Stimulated activated CD4-positive, alpha-beta T cell treated with anti-CD3 and anti-CD28 coated beads, Interleukin-1b, Interleukin-23, amount 100 ng/mL, for 24 hours (primary cell): ENCODE results near the gene MROH7.

Experiments used
- DNase-seq, 4 experiments: peaks; one replicate each; pipeline ENCODE4 v3.0.0-alpha.2; 2020; ENCODE audit warnings: low read depth in 4 of 4, low spot score in 1 of 4

Gene MROH7

DNA sequence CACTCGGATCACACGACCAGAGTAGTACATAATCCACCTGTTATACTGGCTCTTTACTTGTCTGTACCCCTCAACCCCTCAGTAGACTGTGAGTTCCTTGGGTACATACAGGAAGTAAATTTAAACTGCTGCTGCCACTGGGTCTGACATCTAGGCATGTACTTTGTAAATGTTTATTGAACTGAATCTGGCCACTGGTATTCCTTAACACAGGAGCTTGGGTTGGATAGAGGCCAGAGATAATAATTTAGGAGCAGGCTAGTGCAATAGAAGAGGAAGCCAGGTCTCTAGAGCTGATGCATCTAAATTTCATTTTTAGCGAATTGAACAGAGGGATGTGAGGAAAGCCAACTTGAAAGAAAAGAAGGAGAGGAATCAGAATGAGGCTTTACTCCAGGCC lies 86.4 kb downstream of the MROH7 start:
- no peak for DNase-seq

DNA sequence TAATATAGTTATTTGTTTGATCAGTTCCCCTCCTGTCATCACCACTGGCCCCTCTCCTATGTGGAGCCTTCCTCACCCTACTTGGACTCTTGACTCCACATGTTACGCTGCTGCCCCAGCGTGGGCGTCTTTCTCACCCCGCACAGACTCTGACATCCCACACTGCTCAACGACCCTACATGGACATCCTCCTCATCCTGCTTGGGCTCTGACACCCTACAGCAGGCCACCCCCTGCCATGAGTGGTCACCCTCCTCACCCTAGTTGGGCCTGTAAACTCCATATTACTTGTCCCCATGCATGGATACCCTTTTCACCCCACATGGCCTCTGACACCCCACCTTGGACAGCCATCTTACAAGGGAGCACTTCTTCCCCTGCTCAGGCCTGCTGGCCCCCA lies 95.1 kb downstream of the MROH7 start:
- no peak for DNase-seq

DNA sequence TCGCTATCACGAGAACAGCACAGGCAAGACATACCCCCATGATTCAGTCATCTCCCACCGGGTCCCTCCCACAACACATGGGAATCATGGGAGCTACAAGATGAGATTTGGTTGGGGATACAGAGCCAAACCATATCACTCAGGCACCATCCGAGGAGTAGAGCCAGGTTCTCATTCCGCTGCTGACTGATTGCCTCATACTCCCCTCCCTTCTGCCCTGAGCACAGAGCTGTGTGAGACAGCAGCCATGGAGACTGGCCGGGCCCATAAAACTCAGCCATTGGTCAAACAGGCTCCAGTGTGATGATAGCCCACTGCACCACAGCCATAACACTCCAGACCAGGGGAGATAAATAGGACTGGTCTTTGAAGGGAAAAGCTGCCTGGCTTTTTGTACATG lies 96.7 kb downstream of the MROH7 start:
- no peak for DNase-seq

DNA sequence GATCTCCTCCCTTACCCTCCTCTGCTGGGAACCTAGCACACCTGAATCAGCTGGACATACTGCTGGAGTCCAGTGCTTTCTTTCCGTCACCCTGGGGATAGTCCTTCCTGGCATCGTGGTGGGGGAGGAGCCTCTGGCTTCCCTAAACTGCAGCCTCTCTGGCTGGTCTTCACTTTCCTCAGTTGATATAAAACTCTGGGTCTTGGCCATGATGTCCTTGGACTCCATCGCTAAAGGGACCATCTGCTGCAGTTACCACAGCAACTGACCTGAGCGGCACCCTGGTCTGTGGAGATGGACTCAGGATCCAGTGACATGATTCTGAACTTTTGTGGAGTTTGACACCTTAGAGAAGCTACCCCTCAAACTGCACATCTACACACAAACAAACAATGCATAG lies 99.9 kb downstream of the MROH7 start:
- no peak for DNase-seq

DNA sequence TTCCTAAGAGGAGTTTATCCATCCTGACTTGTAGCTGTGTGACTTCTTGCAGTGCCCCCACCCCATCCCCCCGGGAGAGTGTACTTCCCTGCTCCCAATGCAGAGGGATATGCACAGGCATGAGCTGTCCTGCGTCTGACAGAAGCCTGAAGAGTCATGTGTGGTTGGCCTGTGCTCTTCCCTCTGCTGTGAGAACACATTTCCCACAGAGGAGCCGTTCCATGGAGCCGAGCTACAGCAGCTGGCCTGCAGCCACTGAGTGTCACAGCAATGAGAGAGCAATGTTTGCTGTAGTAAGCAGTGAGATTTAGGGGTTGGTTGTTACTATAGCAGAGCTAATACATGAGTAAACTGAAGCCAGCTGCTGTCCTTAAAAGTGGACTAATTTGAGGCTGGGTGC lies 100.7 kb downstream of the MROH7 start:
- no peak for DNase-seq

DNA sequence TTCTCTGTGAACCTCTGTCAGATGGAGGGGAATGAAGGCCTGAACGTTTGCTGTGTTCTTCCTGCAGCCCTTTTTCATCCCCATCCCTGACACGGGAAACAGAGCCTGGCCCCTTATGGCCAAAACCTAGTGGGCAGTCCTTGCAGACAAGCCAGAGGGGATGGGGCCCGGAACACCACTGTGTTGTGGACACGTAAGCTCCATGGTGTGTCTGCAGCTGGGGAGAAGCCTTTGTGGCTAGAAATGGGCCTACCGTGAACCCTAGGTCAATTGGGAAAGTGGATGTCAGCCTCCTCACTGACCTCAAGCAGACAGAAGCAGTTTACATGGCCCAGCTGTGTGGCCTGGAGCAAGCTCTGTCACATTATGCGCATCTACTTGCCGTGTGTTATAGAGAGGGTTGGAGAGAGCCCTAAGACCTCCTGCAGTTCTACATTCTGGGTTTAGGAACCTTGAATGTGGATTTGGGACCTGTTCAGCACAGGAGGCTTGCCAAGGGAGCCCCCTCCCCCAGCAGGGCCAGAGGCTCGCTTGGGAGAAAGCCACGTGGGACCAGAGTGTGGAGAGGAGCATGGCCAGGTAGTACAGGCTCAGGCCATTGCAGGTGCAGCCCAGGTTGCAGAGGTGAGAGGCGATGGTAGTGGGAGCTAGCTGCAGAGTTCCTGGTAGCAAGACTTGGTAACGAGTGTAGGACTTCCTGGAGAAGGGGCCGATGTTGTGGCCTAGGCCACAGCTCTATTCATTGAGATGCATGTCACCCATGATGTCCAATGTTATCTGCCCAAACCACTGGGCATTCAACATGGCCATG lies 102.0 kb downstream of the MROH7 start:
- no peak for DNase-seq

DNA sequence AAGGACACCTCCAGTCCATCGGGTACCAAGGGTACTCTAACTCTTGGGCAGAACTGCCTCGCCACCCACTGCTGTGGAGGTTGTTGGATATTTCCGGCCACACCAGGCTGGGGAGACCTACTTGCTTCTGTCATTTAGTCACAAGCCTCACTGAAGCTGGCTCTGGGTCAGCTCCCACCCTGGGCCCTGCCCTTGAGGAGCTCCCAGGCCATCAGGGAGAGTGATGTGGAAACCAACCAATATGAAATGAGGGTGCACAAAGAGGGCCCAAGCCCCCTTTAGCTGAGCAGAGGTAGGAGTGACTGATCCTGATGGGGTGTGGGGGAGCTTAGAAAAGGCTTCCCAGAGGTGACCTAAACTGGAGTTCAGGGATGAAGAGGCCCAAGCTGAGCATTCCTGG lies 103.1 kb downstream of the MROH7 start:
- DNase-seq = no peak

DNA sequence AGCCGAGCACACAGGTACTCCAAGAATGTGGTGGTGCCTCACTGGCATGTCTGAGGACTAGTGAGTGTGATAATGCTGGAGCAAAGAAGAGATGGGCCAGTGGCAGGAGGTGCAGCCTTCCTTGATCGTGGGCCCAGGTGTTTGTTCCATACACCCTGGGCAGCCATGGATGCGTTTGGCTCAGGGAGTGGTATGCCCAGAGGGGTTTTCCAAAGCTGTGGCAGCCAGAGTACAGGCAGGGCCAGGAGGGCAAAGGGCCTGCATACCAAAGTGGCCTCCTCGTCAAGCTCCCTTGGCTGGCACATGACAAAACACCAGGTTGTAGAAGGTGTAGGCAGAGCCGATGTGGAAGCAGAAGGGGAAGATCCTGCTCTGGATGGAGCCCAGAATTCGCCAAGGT lies 103.7 kb downstream of the MROH7 start:
- DNase-seq = no peak

DNA sequence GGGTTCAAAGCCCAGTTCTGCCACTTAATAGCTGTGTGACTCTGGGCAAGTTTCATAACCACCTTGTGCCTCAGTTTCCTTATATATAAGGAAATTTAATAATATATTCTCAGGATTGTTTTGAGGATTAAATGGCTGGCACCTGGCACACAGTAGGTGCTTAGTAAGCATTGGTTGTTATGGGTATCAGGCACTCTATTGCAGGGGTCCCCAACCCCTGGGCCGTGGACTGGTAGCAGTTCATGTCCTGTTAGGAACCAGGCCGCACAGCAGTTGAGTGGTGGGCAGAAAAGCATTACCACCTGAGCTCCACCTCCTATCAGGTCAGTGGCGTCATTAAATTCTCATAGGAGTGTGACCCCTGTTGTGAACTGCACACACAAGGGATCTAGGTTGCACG lies 104.3 kb downstream of the MROH7 start:
- DNase-seq = no peak

DNA sequence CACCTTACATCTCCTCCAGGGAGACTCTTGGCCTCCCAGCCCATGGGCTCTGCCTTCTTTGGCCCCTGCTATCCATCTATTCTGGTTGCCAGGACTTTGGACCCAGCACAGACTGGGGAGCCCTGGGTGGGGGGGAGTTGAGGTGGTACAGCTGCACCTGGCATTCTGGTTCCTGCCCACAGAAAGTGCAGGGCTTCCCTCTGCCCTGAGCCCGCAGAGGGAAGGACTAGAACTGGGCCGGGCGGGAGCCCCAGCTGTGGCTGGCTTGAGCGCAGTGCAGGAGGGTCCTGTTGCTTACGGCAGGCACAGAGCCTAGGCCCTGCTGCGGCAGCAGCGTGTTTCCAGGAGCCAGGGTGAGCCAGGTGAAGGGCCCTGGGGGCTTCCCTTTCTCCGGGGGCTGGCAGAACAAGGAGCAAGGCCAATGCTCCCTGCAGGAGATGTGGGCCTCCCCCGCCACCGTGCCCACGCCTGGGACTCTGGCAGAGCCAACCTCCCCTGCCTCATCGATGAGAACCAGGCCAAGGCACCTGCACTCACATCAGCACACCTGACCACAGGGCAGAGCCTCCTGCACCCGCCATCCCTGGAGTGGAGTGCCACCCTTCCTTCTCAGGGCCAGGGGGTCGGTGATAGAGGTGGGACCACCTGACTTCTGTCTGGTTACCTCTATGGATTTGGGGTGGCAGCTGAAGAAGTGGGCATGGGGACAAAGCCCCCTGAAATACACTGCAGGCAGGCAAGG lies 106.7 kb downstream of the MROH7 start:
- no peak for DNase-seq

DNA sequence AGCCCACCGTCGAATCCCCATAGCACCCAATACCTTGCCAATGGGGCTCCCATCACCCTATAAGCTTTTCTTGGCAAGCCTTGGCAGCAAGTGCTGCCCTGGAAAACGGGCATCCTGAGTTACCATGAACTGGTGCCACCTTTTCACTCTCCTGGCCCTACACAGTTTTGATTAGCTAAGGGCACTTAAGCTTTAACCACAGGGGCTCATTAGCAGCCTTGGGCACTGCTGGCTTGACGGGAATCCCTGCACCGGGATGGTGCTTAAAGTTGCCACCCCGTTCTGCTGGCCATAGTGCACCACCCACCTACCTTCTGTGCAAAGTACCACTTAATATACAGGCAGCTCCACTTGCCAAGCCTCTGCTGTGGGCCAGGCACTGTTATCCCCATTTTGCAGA lies 109.0 kb downstream of the MROH7 start:
- DNase-seq = no peak

DNA sequence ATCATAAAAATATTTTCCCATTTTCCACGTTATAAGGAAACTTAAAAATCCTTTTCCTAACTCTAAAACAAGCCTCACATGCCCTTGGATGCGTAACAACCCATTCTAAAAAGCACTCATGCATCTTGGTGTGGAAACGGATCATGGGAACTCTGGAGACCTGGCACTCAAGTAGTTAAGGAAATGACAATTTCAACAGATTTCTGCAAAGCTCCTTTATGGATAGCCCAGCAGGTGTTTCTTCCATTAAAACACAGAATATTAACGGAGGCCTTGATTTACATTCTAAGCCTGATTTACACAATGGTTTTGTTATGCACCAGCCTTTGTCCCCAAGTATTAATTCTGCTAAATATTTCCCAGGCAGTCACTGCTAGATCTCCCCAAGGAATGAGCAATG lies 109.8 kb downstream of the MROH7 start:
- DNase-seq = no peak

DNA sequence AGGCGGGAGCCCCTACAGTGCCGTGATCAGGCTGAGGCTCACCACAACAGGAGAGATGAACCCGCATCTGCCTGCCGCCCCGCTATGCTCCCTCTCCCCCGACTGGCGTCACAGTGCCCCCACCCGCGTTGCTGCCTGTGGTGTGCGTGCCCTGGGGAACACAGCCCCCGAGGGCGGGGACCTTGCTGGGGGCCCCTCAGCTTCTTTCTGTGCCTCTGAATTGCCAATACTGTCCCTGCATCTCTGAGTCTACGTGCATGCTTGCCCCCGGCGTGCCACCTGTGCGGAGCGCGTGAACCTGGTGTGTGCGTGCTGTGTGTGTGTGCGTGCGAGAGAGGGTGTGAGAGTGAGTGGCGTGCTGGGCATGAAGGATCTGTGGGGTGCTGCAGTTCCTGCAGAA lies 112.5 kb downstream of the MROH7 start:
- no peak for DNase-seq

DNA sequence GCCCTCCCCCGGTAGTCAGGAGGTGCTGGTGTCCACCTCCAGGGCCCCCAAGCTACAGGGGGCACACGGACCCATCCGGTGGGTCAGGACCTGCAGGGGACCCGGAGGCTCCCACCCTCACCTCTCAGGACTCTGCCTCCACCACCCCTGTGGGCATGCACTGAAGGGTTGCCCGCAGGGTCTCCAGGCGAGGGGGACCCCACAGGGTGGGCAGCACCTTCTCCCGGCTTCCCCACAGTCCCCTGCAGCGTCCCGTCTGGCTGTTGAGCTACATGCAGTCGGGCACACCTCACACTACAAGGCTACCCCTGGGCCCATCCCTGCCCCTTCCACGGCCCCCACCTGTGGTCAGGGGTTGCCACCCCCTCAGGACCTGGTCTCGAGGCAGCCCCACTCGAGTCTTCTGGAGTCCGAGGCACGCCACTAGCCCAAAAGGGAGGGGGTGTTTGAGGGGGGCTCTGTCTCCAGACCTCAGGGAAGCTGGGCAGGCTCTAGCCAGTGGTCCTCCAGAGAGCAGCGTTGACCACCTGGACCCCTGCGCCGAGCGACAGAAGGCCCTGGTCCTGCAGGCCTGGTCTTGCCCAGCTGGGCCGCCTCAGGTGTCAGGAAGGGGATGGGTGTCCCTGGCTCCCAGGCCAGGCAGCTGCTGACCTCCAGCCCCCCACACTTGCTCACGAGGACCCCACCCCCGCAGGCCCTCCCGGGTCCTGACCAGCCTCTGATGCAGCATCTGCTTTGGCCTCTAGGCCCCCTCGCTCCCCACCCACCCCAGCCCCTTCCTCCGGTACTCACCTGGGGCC lies 113.1 kb downstream of the MROH7 start:
- no peak for DNase-seq

DNA sequence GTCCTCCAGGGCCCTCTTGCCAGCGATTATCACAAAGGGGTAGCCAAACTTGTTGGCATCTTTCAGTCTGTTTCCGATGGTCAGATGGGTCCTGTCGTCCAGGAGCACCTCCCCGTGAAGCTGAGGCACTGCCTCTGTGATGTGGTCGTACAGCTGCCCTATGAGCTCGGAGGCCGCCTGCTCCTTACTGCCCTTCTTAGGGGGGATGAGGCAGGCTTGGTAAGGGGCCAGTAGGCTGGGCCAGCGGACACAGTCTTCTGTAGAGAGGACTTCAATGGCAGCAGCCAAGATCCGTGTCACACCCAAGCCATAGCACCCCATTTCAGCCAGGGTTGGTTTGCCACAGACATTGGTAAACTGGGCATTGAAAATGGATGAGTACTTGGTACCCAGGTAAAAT lies 116.2 kb downstream of the MROH7 start:
- DNase-seq = no peak

DNA sequence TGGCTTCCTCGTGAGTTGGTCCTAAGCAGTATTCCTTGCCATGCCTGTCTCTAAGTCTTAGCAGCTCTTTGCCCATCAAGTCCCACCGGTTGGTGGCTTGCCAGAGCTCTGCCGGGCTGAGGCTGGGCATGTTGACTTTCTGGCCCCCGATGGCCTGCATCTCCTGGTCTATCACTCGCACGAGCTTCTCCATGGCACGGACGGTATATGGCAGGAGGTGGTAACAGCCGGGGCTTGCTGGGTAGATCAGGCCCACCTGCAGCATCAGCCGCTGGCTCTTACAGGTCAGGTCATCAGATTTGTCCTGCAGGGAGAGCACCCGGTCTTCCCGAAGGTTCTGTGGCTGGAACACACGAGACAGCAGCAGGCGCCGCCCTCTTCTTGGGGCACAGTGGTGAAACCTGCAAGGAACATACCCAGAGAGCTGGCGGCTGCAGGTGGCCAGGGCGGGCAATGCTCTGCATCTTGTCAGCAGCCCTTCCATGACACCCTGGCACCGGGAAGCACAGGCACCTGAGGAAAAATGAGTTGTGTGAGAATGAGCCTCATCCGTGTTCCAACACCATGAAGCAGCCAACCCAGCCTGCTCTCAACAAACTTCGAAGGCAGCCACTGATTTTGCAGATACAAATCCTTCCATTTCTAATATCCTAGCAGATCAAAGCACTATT lies 117.2 kb downstream of the MROH7 start:
- no peak for DNase-seq
